HG02973 (cell line): ENCODE measurements around the gene KIF3A.

ENCODE experiments used
- ATAC-seq: cut with Tn5 transposase; IDR thresholded peaks from one replicate; pipeline ENCODE4 v1.9.1; 2021; ENCODE audit warnings: moderate library complexity; ENCODE audit not compliant: unreplicated experiment

Gene KIF3A

DNA sequence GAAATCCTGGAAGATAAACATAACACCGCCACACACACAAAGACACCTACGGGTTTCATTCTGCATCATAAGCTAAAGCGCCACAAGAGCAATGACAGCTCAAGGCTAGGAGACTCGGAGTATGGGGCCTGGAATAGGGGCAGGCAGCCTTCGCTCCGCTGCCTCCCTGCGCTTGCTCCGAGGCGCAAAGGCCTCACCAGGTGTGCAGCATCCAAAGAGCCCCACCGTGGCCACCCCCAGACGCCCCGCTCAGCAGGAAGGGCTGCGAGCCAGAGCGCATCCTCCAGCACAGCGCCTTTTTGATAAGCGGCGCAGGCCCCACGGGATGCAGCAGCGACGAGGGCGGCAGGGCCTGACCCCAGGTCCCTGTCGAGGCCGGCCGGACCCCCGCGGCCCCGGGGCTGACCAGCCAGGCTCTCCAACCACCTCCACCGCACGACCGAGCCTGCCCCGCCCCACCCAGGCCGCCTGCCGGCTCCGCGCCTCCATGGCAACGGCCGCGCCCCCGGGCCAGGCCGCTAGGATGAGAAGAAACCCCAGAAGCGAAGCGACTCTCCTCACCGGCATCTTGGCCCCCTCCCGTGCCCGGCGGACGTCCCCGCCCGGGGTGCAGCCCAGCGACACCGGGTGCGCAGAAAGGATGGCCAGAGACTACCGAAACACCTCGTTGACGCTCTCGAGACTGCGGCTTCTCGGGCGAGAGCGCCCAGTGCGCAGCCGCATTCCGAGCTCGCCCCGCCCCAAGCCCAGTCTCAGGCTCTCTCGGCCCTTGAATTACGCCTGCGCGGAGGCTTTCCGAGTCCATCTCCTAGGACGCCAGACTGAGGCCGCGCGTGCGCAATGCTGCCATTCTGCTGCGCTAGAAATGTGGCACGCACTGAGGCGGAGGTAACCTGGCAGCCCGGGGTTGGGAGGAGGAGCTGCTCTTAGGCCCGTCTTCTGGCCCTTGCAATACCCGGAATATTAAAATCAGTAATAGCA lies at the start of gene KIF3A:
Gene KIF3A (minus strand): TSS at position 694 of the 981 bp plus-strand sequence. CDS start 127 bp downstream, at position 567.
- peak; percentile 80 for ATAC-seq

- no peak for ATAC-seq
These were observed 49.7 kb upstream of the KIF3A start for GRCh38 chr5:132787076-132787475.

- ATAC-seq = no peak
These were observed 48.5 kb upstream of the KIF3A start for GRCh38 chr5:132785864-132786263.

DNA sequence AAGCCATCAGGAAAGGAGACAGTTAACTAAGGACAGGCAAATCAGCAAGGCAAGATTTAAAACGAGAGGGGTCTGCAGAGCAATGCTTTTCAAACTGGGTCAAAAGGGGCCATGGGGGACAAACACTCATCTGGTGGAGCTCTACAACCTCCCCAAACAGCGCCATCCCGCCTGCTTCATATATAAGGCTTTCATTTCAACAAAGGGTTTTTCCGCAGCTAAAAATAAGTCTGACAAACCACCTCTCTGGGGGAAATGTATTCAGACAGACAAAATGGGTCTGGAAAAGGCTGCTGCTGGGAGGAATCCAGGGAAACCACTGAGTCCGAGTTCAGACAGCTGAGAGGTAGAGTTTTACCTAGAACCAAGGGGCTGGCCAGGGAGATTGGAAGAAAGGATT lies 48.0 kb upstream of the KIF3A start:
- ATAC-seq = no peak

DNA sequence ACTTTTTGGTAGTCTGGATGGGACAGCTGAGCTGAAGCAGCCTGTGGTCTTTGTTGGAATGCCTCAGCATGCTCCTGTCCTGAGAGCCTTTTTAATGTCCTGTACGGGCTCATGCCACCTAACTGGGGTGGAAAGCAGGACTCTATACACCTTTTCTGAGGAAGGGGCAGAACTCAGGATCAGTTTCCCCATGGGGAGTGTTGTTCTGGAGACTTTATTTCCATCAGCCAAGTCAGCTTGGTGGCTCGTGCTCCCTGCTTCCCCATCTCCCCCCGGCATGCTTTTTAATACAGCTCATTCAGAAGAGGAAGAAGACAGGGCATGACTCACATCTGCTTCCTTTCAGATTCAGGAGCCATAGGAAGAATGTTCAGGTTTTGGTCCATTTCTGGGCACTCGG lies 44.8 kb upstream of the KIF3A start:
- ATAC-seq = no peak

- no peak for ATAC-seq
These were observed 43.7 kb upstream of the KIF3A start for GRCh38 chr5:132781029-132781428.

DNA sequence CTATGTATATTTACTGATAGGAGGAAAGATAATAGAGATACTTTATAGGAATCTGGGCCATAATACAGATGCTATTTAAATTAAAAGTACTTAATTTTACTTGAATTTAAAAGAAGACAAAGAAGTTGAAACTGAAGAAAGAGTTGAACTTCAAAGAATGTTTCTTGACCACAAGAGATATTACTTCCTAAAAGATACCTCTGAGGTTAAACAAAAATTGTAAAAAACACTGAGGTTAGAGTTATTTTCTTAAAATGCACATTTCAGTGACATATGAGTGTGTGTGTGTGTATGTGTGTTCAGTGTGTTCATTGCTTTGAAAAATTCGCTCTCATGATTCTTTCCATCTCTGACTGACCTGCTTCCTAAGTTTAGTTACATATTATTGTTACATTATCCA lies 43.2 kb upstream of the KIF3A start:
- ATAC-seq = no peak

DNA sequence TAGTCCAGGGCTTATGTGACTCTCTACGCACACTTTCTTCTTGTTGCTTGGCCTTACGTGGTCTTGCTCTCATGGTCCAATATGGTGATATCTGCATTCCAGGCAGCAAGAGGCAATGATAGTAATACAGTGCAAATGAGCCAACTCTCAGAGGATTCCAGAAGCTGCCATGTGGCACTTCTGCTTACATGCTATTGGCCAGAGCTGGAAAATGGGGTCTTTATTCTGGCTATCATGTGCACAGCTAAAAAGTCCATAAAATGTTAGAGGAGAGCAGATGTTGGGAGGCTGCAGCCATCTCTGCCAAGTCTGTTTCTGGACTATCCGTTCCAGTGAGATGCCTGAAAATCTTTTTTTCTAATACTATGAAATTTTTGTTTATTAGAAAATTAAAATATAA lies 42.6 kb upstream of the KIF3A start:
- no peak for ATAC-seq

GRCh38 chr5:132778856-132779255 lies 41.5 kb upstream of the KIF3A start:
- ATAC-seq = no peak

GRCh38 chr5:132778129-132778528 lies 40.8 kb upstream of the KIF3A start:
- no peak for ATAC-seq

GRCh38 chr5:132777209-132778069 lies 40.1 kb upstream of the KIF3A start, which contains the start of gene SEPTIN8:
SEPTIN8 (minus strand) TSS chr5:132777239; CDS start chr5:132777137, 102 bp downstream.
- ATAC-seq = peak; percentile 42

- no peak for ATAC-seq
These were observed 39.5 kb upstream of the KIF3A start for GRCh38 chr5:132776938-132777208.

DNA sequence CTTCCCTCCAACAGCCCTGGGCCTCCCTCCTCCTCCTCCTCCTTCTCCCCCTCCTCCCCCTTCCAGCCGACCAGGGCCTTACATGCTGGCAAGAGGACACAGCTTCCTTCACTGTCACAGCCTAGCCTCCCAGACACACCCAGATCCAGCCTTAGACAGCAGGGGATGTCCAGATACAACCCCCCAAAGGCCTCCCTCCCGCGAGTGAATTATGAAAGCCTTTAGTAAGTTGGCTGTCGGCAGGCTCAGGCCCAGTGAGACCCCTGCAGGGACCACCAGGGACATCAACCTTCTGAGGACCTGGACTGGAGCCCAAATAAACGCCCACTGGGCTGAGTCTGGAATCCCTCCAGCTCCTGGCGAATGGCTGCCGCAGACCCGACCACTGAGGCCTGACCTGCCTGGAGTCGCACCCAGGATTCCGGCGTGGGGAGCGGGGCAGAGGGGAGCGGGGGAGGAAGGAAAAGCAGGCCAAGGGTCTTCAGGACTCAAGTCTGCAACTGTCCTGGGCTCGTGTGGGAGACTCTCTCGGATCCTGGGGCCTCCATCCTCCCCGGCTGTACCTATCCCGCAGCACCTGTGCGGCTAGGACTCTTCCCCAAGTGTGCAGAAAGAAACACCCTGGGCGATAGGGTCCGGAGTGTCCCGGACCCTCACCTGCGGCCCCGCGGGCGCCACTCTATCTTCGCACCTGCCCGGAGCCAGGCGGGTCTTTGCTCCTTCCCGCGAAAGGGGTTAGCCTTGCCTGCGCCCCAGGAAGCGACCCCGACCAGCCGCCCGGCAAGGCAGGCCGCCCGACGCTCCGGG lies 39.0 kb upstream of the KIF3A start:
- ATAC-seq = no peak

GRCh38 chr5:132775476-132775961 lies 38.2 kb upstream of the KIF3A start:
- no peak for ATAC-seq

DNA sequence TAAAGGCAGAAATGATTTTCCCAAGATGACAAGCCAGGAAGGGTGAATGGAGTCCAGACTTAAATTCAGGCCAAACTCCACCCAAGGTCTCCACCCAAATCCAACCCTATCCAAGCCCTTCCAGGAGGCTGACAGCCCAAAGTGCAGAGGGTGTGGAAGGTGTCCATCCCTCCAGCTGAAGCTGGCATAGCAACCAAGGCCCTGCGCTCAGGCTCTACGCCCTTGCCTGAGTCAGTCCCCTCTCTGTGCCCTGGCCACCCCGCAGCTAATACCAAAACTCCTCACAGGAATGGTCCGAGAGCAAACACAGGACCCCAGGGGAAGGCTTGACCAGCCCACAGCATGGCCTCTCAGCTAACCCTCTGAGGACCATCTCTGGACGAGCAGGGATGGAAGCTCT lies 37.5 kb upstream of the KIF3A start:
- no peak for ATAC-seq

- ATAC-seq = no peak
These were observed 37.1 kb upstream of the KIF3A start for GRCh38 chr5:132774406-132774805.

DNA sequence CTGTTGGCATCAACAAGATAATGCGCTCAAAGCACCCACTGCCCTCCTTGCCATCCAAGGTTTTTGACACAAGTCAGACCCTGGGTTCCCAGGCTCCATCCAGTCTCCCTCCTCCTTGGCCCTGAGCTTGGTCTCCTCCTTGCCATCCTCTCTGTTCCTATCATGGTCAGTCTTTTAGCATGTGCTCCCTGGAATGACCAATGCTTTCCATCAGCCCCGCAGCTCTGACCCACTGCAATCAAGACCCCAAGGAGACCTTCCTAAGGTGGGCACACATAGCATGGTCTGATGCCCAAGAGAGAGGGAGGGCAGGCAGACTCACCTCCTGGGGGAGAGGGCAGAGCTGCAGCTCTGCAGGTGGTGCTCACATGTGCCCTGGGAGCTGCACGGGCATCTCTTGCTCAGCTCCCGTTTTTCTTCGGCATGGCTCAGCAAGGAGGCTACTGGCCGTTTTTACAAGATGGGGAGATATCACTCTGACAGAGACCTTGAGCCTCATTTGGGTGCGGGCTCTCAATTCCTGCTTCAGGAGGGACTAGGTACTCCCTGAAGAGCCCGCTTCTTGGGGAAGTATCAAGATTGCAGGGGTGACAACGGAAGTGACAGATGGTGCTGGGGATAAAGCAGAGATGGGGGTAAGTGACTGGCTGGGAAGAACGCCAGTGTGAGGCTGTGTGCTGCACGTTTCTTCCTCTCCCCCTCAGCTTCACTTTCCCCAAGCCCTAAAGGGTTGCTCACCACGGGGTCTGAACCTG lies 36.4 kb upstream of the KIF3A start:
- no peak for ATAC-seq

DNA sequence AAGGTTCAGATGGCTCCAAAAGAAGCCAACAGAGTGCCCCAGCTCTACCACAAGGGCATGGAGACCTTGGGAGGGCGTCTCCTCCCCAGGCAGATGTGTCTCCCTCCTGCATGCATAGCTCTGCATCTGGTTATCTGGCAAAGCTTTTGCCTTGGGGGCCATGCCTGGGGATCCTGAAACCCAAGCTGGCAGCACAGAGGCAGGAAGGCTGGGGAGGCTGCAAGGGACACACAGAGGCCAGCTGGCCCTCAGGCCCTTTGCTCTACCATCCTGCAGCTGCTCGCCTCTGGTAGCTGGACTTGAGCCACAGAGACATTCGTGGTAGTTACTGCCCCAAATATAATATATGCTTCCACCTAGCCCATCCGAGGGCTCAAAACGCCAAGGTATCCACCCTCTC lies 35.8 kb upstream of the KIF3A start:
- no peak for ATAC-seq

DNA sequence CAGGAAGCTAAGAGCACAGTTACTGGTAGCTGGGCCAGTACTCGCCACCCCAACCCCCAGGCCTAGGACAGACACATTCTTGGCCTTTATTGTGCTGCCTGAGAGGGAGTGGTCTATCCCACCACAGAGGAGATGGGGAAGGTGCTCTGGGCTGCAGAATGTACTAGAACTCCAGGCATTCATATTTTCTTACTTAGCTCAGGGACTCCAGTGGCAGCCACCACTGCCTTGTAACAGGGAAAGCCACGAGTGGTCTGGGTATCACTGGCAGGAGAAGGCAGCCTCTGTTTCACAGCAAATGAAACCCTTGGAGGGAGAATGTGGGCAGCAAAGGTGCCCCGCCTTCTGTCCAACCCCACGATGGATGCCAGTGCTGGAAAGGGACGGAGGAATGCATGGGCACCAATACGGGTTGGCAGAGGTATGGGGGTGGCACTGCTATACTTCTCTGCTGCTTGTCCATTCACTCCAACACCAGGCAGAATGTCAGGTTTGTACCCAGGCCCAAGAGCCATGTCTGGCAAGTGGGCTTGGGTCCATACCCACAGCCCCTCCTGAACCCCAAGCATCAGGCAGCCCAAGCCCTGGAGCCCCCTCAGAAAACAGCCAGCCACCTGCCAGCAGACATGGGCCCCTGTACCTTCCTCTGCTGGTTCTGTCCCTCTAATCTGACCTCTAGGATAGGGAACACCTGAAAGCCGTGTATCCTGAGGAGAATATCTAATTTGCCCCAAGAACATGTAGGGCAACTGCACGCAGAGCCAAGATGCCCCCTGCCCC lies 35.1 kb upstream of the KIF3A start:
- ATAC-seq = no peak
